Naive thymus-derived CD4-positive, alpha-beta T cell (primary cell): ENCODE measurements around the gene CSNK1E. TPM values are rescaled to one million over a fixed set of nuclear protein-coding genes. Genes with fewer than 3 reads are reported as not detected.

Source experiments
- ATAC-seq: fragments of 150-1000 bp; cut with Tn5 transposase; 2 replicates; pipeline ENCODE4 v1.10.0; 2021; ENCODE audit warnings: mild to moderate bottlenecking, moderate library complexity
- CTCF ChIA-PET: fragments of 350-600 bp; sonication (Branson Sonifier 250); formaldehyde crosslinking; loops from one replicate; lab custom pipeline; 2021; ENCODE audit warnings: antibody characterized with exemption; lab: Charles Lee
- POLR2A ChIA-PET: fragments of 350-600 bp; sonication (Branson Sonifier 250); formaldehyde crosslinking; loops from one replicate; lab custom pipeline; 2021; ENCODE audit warnings: antibody characterized with exemption, inconsistent platforms; lab: Charles Lee
- DNase-seq, 9 donors: peaks; one replicate each; pipeline versions ENCODE4 v3.0.0 to v3.0.0-alpha.2; 2020 to 2022; ENCODE audit warnings: mixed read lengths in 1 of 9
- H3K27ac ChIP-seq: one replicate; pipeline ENCODE4 v1.7.0; 2013; ENCODE audit warnings: mild to moderate bottlenecking, low read depth, low read length, moderate library complexity
- H3K27me3 ChIP-seq, 2 donors: one replicate each; pipeline ENCODE4 v1.7.0; 2013; ENCODE audit warnings: low read length in 2 of 2, mild to moderate bottlenecking in 2 of 2, moderate library complexity in 2 of 2; ENCODE audit not compliant: control insufficient read depth in 2 of 2, insufficient read depth in 2 of 2
- H3K36me3 ChIP-seq, 3 experiments: 1 replicate in 2 of 3; 2 replicates in 1 of 3; pipeline ENCODE4 v1.7.0; 2013; ENCODE audit warnings: low read length in 3 of 3, mild to moderate bottlenecking in 3 of 3, moderate library complexity in 1 of 3; ENCODE audit not compliant: insufficient read depth in 3 of 3, control insufficient read depth in 2 of 3
- H3K4me1 ChIP-seq, 2 donors: one replicate each; pipeline ENCODE4 v1.7.0; 2013; ENCODE audit warnings: low read length in 2 of 2, mild to moderate bottlenecking in 2 of 2, moderate library complexity in 1 of 2; ENCODE audit not compliant: control insufficient read depth in 2 of 2, insufficient read depth in 2 of 2
- H3K4me3 ChIP-seq: 2 replicates; pipeline ENCODE4 v1.7.0; 2013; ENCODE audit warnings: mild to moderate bottlenecking, low read length
- H3K9me3 ChIP-seq, 3 experiments: 1 replicate in 2 of 3; 2 replicates in 1 of 3; pipeline ENCODE4 v1.7.0; 2013; ENCODE audit warnings: low read length in 3 of 3; ENCODE audit not compliant: control insufficient read depth in 2 of 3
- H3K27ac Mint-ChIP-seq, 9 donors: one replicate each; pipeline ENCODE4 v1.8.0; 2020 to 2022; ENCODE audit warnings: mixed read lengths in 9 of 9, mild to moderate bottlenecking in 8 of 9, moderate library complexity in 5 of 9, inconsistent platforms in 2 of 9
- H3K27me3 Mint-ChIP-seq, 5 donors: one replicate each; pipeline ENCODE4 v1.8.0; 2021 to 2022; ENCODE audit warnings: mixed read lengths in 5 of 5, mild to moderate bottlenecking in 1 of 5
- H3K36me3 Mint-ChIP-seq, 5 donors: one replicate each; pipeline ENCODE4 v1.8.0; 2020 to 2022; ENCODE audit warnings: mixed read lengths in 5 of 5, mild to moderate bottlenecking in 3 of 5, inconsistent platforms in 1 of 5
- H3K4me1 Mint-ChIP-seq, 7 donors: one replicate each; pipeline ENCODE4 v1.8.0; 2020 to 2022; ENCODE audit warnings: mixed read lengths in 7 of 7, mild to moderate bottlenecking in 3 of 7, inconsistent platforms in 1 of 7
- H3K4me3 Mint-ChIP-seq, 10 donors: one replicate each; pipeline ENCODE4 v1.8.0; 2020 to 2022; ENCODE audit warnings: mild to moderate bottlenecking in 10 of 10, mixed read lengths in 10 of 10, moderate library complexity in 6 of 10, inconsistent platforms in 2 of 10
- H3K9me3 Mint-ChIP-seq, 11 donors: one replicate each; pipeline ENCODE4 v1.8.0; 2020 to 2022; ENCODE audit warnings: mixed read lengths in 11 of 11, mild to moderate bottlenecking in 4 of 11, inconsistent platforms in 1 of 11, moderate library complexity in 1 of 11
- intact Hi-C, 2 donors: fragments of 100-400 bp; cut with micrococcal nuclease; formaldehyde crosslinking; loops; one replicate each; pipeline ENCODE4 v1.15.1; 2023
- polyA plus RNA-seq, 2 donors: library from polyadenylated mRNA; unstranded; fragments of 300-500 nt; fragmentation: Illumina TruSeq; gene quantifications; one replicate each; pipeline ENCODE4 v1.2.3, GENCODE V29; 2021
- total RNA-seq, 6 experiments: library from RNA in 5 of 6; stranded (reverse) in 5 of 6; gene quantifications; 1 replicate in 5 of 6; 2 replicates in 1 of 6; pipeline ENCODE4 v1.2.3 and lab custom pipeline; 2021 to 2026

CSNK1E gene
- total and polyA plus RNA-seq, 7 experiments from 2014 or later, result 5.6 to 143 (median 72.0) TPM

DNA sequence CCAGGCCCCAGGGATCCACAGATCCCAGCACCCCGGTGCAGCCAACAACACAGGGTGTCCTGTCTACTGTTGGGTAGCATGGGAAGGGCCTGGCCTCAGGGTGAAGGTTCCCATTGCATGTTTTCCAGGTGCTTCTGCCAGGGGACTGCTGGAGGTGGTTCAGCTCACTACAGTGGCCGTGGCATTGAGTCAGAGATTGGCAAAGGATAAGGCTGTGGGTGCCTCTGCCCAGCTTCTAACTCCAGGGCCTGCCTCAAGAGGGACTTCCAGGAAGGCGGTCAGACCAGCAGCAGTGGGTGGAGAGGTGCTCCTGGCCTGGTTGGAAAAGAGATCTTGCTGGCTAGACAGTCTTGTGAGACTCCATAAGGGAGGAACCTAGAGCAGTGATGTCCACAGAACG is 20.9 kb downstream of the CSNK1E start:
- Histone ChIP-seq H3K27me3 (no peaks in the 10 kb centered on the region), H3K4me3 (no peak overlapping the region), H3K36me3 (peaks cover 0 to 82% (median 10%) of the 10 kb centered on the region in 3 experiments), H3K9me3 (no peaks in the 10 kb centered on the region), H3K27ac (no peak overlapping the region), H3K4me1 (no peaks in the 10 kb centered on the region)
- no peak for DNase-seq
- H3K36me3 Mint-ChIP-seq, result peaks cover 4 to 23% (median 7%) of the 10 kb centered on the region in 5 donors
- no peaks in the 10 kb centered on the region for H3K4me1 Mint-ChIP-seq
- no peak for ATAC-seq
- no peaks in the 10 kb centered on the region for H3K27me3 Mint-ChIP-seq
- CTCF ChIA-PET, result interaction anchor here (1.4 kb wide), 1 partner anchor 26 kb away, joined by 3 read pairs; no protein-coding TSS in a partner anchor
- no peak overlapping the region for H3K27ac Mint-ChIP-seq
- H3K9me3 Mint-ChIP-seq, result no peaks in the 10 kb centered on the region
- no peak overlapping the region for H3K4me3 Mint-ChIP-seq
- POLR2A ChIA-PET, result interaction anchor here (0.7 kb wide), 1 partner anchor 419 kb away, joined by 3 read pairs; no protein-coding TSS in a partner anchor
- intact Hi-C loops, result no loop called here

DNA sequence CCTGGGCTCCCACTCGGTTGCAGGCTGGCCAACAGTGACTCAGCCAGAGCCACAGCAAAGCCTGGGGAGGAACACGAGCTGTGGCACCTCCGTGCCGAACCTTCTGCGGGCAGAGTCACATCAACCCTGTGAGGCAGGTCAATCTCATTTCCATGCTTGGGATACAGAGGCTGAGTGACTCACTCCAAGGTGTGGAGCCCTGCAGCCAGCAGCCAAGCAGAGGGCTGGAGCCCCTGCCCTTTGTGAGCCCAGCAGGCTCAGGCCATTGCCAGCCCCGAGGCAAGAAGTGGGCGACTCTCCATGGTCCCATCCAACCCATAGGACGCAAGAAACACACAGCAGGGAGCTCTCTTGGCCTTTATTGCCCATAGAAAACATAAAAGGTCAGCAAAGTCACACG is 21.4 kb downstream of the CSNK1E start:
- H3K36me3 Mint-ChIP-seq, result peaks cover 1 to 20% (median 6%) of the 10 kb centered on the region in 5 donors
- H3K9me3 ChIP-seq, result no peaks in the 10 kb centered on the region
- no peak overlapping the region for H3K27ac ChIP-seq
- no peaks in the 10 kb centered on the region for H3K27me3 Mint-ChIP-seq
- intact Hi-C loops, result no loop called here
- ChIA-PET POLR2A (no interaction called here), CTCF (interaction anchor here (1.4 kb wide), 1 partner anchor 26 kb away, joined by 3 read pairs; no protein-coding TSS in a partner anchor)
- peaks cover 0 to 77% (median 10%) of the 10 kb centered on the region in 3 experiments for H3K36me3 ChIP-seq
- no peaks in the 10 kb centered on the region for H3K27me3 ChIP-seq
- H3K9me3 Mint-ChIP-seq, result no peaks in the 10 kb centered on the region
- no peak overlapping the region for H3K4me3 ChIP-seq
- DNase-seq, result no peak
- H3K4me1 ChIP-seq, result no peaks in the 10 kb centered on the region
- no peak for ATAC-seq
- no peaks in the 10 kb centered on the region for H3K4me1 Mint-ChIP-seq
- no peak overlapping the region for H3K4me3 Mint-ChIP-seq
- H3K27ac Mint-ChIP-seq, result peak overlapping the region in 2 of 9 donors; percentile 9 to 18

DNA sequence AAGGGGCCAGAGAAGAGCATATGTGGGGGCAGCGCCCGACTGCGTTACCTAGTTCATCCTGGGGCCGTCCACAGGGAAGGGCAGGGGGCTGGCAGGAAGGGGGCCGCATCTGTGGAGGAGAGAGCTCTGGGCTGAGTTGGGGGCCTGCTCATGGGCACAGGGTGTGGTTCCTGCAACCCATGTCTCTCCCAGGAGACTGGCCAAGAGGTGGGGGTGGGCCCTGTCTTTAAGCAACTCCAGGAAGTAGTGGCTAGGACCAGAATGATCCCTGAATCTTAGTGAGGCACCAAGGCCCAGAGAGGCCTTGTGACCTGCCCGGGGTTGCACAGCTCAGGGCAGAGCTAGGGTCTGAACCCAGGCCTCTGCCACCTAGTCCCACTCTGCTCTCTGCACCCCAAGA is 21.9 kb downstream of the CSNK1E start:
- CTCF ChIA-PET, result interaction anchor here (1.4 kb wide), 1 partner anchor 25 kb away, joined by 3 read pairs; no protein-coding TSS in a partner anchor
- intact Hi-C loops, result no loop called here
- H3K36me3 Mint-ChIP-seq, result peaks cover 0 to 15% (median 6%) of the 10 kb centered on the region in 5 donors
- no peaks in the 10 kb centered on the region for H3K9me3 Mint-ChIP-seq
- POLR2A ChIA-PET, result no interaction called here
- no peaks in the 10 kb centered on the region for H3K4me1 ChIP-seq
- H3K36me3 ChIP-seq, result peaks cover 0 to 72% (median 9%) of the 10 kb centered on the region in 3 experiments
- no peaks in the 10 kb centered on the region for H3K4me1 Mint-ChIP-seq
- H3K4me3 Mint-ChIP-seq, result no peak overlapping the region
- H3K27ac ChIP-seq, result no peak overlapping the region
- H3K9me3 ChIP-seq, result no peaks in the 10 kb centered on the region
- peak overlapping the region in 2 of 9 donors; percentile 9 to 18 for H3K27ac Mint-ChIP-seq
- no peaks in the 10 kb centered on the region for H3K27me3 Mint-ChIP-seq
- ATAC-seq, result no peak
- no peaks in the 10 kb centered on the region for H3K27me3 ChIP-seq
- H3K4me3 ChIP-seq, result no peak overlapping the region
- no peak for DNase-seq

DNA sequence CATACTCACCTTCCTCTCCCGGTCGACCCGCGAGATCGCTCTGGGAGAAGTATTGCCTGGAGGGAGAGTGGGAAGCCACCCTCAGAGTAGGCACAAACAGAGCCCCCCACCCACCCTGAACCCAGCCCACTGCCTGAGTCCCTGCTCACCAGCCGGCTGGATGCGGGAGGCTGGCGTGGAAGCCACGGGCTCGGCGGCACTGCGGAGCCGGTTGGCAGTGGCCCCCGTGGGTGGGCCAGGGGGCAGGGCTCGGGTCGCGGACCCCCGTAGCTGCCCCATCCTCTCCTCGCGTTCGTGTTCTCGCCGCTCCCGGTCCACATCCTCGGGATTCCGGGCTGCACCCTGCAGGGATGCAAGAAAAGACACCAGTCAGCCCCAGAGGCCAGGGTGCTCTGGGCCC is 23.0 kb downstream of the CSNK1E start:
- H3K27me3 Mint-ChIP-seq, result no peaks in the 10 kb centered on the region
- ChIA-PET POLR2A (interaction anchor here (0.5 kb wide), 1 partner anchor 782 kb away, joined by 5 read pairs; no protein-coding TSS in a partner anchor), CTCF (no interaction called here)
- no peaks in the 10 kb centered on the region for H3K4me1 Mint-ChIP-seq
- no peak overlapping the region for H3K4me3 ChIP-seq
- intact Hi-C loops, result no loop called here
- H3K27ac ChIP-seq, result no peak overlapping the region
- peaks cover 0 to 8% (median 3%) of the 10 kb centered on the region in 5 donors for H3K36me3 Mint-ChIP-seq
- H3K4me1 ChIP-seq, result no peaks in the 10 kb centered on the region
- peaks cover 0 to 60% (median 7%) of the 10 kb centered on the region in 3 experiments for H3K36me3 ChIP-seq
- no peaks in the 10 kb centered on the region for H3K27me3 ChIP-seq
- ATAC-seq, result no peak
- DNase-seq, result no peak
- no peaks in the 10 kb centered on the region for H3K9me3 ChIP-seq
- H3K4me3 Mint-ChIP-seq, result no peak overlapping the region
- no peak overlapping the region for H3K27ac Mint-ChIP-seq
- H3K9me3 Mint-ChIP-seq, result no peaks in the 10 kb centered on the region

DNA sequence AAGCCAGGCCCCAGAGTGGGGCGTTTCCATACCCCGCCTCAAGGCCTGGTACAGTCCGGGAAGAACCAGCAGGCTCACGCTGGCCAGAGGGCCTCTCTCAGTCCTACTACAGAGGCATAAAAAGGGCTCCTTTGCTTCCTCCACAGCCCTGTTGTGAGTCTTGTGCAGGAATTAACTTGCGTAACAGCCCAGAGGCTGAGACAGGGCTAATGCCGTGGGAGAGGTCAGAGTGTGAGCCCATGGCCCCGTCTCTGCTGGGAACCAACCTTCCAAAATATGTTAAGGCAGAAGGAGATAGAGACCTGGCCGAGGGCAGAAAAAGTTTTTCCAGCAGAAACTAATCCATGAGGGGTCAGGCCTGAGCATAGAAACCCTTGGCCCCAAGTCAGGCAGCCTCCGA is 24.5 kb downstream of the CSNK1E start:
- Mint-ChIP-seq H3K36me3 (peaks cover 0 to 5% (median 0%) of the 10 kb centered on the region in 5 donors), H3K27ac (peak overlapping the region in 2 of 9 donors; percentile 46 to 57), H3K9me3 (no peaks in the 10 kb centered on the region), H3K27me3 (no peaks in the 10 kb centered on the region), H3K4me3 (no peak overlapping the region), H3K4me1 (no peaks in the 10 kb centered on the region)
- no peak for ATAC-seq
- H3K27ac ChIP-seq, result no peak overlapping the region
- ChIA-PET POLR2A (no interaction called here), CTCF (interaction anchor here (0.5 kb wide), 1 partner anchor 46 kb away, joined by 3 read pairs; no protein-coding TSS in a partner anchor)
- peaks cover 0 to 46% (median 7%) of the 10 kb centered on the region in 3 experiments for H3K36me3 ChIP-seq
- DNase-seq, result no peak
- no peak overlapping the region for H3K4me3 ChIP-seq
- no peaks in the 10 kb centered on the region for H3K27me3 ChIP-seq
- H3K9me3 ChIP-seq, result no peaks in the 10 kb centered on the region
- H3K4me1 ChIP-seq, result no peaks in the 10 kb centered on the region
- intact Hi-C loops, result no loop called here

- H3K27ac Mint-ChIP-seq, result peak overlapping the region in 1 of 9 donors; percentile 48
- H3K4me3 Mint-ChIP-seq, result no peak overlapping the region
- Histone ChIP-seq H3K36me3 (peaks cover 0 to 32% (median 7%) of the 10 kb centered on the region in 3 experiments), H3K4me1 (no peaks in the 10 kb centered on the region), H3K4me3 (no peak overlapping the region), H3K9me3 (no peaks in the 10 kb centered on the region), H3K27ac (no peak overlapping the region), H3K27me3 (no peaks in the 10 kb centered on the region)
- ChIA-PET CTCF (no interaction called here), POLR2A (no interaction called here)
- H3K27me3 Mint-ChIP-seq, result no peaks in the 10 kb centered on the region
- no peaks in the 10 kb centered on the region for H3K9me3 Mint-ChIP-seq
- intact Hi-C loops, result no loop called here
- H3K4me1 Mint-ChIP-seq, result no peaks in the 10 kb centered on the region
- DNase-seq, result no peak
- peaks cover 0 to 1% (median 0%) of the 10 kb centered on the region in 5 donors for H3K36me3 Mint-ChIP-seq
- ATAC-seq, result no peak
Observed at GRCh38 chr22:38291201-38291777, 25.9 kb downstream of the CSNK1E start.
